Activated CD8-positive, alpha-beta memory T cell treated with anti-CD3 and anti-CD28 coated beads, Interleukin-2, amount 50 U/mL, for 4 hours (primary cell): Measurements from ENCODE around the gene FSTL4.

Experiments used
- DNase-seq: peaks from one replicate; pipeline ENCODE4 v3.0.0-alpha.2; 2020

FSTL4 gene

GRCh38 chr5:133314086-133314485 lies 298.3 kb downstream of the FSTL4 start:
- no peak for DNase-seq

- DNase-seq: no peak
These were observed 301.2 kb downstream of the FSTL4 start for GRCh38 chr5:133311176-133311575.

- no peak for DNase-seq
These were observed 302.2 kb downstream of the FSTL4 start for GRCh38 chr5:133309984-133310621.

GRCh38 chr5:133309166-133309795 lies 303.1 kb downstream of the FSTL4 start:
- DNase-seq: no peak

DNA sequence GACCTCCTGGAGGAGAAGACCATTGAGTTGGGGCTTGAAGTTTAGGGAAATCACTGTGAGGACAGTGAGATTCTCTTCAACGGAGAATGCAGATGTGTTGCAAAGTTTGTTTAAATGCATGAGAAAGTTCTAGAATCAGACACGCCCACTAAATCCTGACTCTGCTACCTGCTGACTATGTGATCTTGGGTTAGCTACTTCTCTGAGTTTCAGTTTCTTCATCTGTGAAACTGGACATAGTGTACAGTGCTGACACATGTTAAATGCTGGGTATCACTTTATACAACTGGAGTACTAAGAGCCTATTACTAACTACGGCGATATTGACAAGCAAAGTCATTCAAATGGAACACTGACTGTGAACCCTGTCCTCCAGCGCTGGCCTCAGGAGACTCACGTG lies 305.1 kb downstream of the FSTL4 start:
- no peak for DNase-seq

DNA sequence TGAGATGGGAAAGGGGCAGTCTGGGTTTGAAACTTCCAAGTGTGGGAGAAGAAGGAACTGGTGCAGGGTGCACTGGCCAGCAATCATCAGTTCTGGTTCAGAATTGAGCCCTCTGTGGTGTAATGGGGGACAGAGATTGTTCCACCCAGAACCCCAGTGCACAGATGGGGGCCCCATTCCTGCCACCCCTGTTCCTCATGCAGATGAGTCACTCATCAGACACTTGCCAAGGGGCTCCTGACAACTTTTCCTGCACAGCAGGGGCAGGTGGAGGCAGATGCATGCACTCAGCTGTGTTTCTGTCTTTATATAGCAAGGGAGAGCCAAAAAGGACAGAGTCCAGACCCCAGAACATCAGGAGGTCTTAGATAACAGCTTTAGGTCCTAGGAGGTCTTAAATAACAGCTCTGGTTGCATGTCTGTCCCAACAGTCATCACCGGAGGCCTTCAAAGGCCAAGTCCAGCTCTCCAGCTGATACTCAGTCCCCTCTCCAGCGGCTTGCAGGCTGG lies 307.6 kb downstream of the FSTL4 start:
- no peak for DNase-seq

- DNase-seq: no peak
These were observed 308.2 kb downstream of the FSTL4 start for GRCh38 chr5:133304178-133304577.

DNA sequence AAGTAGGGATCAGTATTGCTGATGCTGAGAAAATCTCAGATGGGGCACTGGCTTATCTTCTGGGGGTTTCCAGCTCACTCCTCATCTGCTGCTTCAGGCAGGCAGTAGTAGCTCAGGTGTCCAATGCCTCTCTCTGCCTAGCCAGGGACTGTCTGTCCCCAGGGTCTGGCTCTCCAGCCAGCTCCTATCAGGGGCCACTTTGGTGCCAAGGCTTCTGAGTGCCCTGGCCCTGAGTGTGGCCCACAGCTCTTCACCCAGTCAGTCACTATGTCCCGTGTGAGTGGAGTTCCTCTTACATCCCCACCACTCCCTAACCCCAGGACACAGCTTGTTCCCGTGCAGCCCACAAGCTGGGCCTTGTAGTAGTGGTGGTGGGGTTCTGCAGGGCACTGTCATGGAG lies 309.0 kb downstream of the FSTL4 start:
- no peak for DNase-seq

DNA sequence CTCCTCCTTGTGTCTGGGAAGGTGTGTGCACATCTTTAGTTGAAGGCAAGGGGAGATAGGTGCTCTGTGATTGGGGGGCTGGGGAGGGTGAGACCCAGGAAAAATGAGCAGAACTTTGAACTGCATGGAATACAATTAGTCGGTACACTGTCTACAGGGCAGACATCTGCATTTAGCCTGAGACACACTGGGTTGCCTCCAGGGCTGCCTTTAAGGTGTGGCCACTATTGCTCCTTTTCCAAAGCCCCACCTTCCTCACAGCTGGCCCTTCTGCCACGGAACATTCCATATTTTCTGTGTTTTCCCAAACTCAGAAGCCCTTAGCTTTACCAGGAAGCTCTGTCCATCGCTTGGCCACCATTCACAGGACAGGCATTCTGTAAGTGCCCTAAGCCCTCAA lies 312.6 kb downstream of the FSTL4 start:
- DNase-seq: no peak

DNA sequence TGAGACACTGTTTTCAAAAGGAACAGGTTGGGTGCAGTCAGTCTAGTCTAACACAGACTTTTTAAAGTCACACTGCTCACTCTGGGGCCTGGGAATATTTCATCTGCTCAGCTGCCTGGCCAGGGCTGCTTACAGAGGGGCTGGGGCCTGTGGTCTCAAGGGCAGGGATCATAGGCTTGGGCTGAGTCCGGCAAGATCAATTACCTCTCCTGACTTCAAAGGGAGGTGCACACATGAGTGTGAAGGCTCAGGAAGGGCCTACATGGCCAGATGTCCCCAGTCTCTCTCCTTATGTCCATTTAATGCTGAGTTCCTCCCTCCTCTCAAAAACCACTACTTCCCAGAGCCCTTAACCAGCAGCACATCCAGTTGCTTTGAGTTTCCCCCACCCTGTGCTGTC lies 313.3 kb downstream of the FSTL4 start:
- DNase-seq: no peak

- no peak for DNase-seq
These were observed 313.9 kb downstream of the FSTL4 start for GRCh38 chr5:133298447-133298846.

GRCh38 chr5:133297293-133297692 lies 315.0 kb downstream of the FSTL4 start:
- DNase-seq: no peak

DNA sequence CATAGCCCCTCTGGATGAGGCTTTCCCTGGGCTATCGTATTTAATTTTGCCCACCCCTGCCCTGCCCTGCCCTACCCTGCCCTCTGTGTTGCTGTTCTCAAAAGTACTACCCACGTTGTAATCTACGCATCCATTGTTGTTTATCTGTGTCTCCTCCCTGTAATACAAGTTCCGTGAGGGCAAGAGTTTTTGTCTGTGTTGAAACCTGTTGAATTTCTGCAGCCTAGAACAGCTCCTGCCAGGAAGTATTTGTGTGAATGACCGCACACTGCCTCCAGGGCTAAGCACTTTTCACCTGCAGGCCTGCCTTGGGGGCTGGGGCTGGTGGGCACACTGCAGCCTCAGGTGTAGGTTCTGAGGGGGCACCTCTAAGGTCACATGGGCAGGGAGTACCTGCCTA lies 315.7 kb downstream of the FSTL4 start:
- DNase-seq: no peak

DNA sequence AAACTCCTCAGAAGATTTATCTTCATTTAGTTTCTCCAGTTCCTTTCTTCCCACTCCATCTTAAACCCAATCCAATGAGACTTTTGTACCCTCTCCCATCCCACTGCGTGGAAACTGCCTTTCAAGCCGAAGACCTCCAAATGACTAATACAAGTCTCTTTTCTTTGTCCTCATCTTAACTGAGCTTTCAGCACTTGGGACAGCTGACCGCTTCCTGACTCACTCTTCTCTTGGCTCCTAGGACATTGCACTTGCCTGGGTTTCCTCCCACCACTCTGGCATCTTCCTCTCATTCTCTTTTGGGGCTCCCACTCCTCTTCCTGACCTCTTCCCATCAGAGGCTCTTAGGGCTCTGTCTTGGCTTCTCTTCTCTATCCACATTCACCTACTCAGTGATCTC lies 316.8 kb downstream of the FSTL4 start:
- no peak for DNase-seq

DNA sequence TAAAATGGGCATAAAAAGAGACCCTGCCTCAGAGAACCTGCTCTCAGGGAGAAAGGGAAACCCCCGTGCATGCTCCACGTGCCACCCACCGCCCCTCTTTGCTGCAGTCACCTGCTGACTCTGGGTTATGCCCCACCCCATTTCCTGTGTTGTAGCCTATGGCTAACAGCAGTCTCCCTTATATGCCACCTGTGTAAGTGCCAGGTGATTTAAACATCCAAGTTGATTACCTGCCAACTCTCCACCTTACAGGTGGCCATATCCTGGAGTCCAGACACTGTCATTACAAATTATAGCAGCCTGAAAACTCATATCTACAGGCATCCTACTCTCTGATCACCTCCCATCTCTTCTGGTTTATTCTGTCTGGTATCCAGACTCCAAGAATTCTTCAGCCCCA lies 318.0 kb downstream of the FSTL4 start:
- no peak for DNase-seq

GRCh38 chr5:133293960-133294359 lies 318.4 kb downstream of the FSTL4 start:
- no peak for DNase-seq

DNA sequence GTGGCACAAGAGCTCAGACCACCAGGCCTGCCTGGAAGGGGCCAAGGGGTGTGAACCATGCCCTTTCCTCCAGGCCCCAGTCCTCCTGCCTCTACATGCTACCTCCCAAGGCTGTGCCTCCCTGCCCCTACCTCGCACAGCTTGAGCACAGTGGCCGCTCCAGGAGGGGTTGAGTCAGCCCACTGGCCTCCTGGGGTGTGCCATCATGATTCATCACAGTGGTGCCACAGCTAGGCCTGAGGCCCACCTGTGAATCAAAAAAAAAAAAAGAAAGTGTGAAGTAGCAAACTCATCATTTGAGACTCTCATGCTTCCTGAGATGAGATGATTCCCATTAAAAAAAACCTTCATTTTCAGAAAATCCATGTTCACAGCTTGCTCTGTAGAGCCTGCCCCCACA lies 320.0 kb downstream of the FSTL4 start:
- no peak for DNase-seq

DNA sequence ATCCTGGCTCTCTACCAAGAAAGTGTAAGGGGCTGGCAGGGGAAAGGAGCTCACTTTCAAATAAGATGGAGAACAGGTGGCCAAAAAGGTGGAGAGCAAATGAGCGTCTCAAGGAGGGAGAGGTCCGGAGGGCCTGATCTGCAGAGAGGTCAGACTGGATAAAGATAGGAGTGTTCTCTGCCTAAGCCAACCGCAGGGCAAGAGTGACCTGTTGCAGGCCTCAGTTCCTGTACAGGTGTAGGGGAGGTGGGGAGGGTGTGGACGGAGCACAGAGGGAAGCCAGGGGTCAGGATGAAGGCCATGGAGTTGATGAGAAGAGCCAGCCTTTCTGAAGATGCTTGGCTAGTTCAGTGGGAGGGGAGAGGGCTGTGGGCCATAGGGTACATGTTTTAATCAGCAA lies 320.8 kb downstream of the FSTL4 start:
- DNase-seq: no peak

DNA sequence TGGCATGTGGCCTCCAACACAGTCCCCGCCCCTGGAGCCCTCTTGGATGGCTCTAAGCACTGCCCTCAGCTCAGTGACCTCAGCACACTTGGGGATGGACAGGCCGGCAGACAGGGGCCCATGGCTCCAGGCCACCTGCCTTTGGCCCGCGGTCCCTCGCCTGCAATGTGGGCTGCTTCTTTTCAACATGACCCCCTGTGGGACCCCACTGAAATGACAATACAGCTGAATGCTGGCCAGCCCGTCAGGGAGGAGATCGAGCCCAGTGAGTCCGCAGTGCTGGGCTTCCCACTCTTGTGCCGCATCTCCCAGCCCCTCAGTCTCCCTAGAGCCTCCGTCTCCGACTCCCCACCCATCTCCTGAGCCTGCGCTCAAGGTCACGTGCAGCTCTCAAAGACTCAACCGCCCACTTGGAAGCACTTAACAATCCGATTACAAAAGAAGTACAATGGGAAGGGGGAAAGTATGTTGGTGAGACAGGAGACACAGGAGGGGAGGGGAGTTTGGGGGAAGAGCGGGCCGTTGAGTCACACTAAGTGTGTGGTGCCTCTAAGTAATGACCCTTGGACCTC lies 321.6 kb downstream of the FSTL4 start:
- no peak for DNase-seq

DNA sequence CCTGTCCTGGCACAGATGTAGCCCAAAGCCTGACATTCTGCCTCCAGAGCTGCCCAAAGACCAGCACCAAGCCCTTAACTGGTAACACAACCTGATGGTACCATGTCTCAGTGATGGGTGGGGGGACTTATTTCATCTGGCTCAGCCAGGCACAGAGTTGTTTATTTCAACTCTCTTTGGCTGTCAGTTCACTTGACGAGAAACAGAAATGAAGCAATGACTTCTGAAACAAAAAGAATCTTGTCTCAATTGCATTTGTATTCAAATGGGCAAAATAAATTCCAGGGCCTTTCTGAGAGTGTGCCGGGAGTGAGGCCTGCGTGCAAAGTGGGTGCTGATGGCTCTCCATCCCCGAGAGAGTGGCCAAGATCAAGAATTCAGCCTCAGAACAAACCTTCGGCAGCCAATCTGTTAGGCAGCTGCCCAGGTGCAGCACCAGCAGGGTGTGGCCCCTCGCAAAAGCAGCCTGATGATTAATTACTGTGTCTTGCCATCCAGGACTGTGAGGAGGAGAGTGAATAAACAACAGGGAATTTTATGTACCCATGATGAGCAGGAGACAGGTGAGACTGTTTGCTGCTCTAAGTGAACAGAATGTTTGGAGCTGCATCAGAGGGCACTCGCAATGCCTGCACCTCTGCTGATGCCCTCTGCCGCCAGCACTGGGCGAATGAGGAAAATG lies 322.5 kb downstream of the FSTL4 start:
- DNase-seq: no peak

GRCh38 chr5:133287500-133287899 lies 324.8 kb downstream of the FSTL4 start:
- DNase-seq: peak; percentile 46

DNA sequence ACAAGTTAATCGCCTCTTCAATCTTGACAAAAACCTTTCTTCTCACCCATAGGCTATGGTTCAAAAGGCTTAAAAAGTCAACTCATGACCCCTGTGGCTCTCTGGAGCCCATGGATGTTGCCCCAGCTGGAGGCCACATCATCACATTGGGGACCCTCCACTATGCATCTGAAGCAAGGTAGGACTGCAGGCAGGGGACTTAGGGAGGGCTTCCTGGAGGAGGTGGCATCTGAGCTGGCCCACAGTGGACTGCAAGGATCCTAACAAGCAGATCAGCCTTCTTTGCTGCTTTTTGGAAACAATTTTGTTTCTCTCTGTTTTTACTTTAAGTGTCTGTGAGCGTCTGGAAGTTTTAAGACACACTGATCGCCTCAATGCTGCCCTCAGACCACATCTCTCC lies 325.9 kb downstream of the FSTL4 start:
- DNase-seq: no peak

DNA sequence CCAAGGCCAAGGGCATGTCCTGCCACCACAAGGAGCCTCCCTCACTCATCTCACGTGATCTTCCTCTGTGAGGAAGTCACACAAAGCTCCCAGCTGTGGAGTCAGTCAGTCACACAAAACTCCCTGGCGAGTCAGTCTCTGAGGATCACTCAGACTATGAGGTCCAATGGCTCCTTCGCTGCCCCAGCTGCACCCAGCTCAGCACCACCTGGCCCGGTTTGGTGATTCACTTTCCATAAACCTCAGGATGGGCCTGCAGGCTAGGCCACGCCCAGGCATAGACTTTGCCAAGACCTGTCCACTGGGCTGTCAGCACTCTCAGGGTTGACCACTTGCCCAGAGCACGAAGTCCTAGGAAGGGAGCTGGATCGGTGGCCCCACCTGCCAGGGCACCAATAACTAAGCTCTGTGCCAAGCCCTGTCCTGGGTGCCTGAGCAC lies 326.7 kb downstream of the FSTL4 start:
- DNase-seq: no peak

GRCh38 chr5:133284306-133284705 lies 328.0 kb downstream of the FSTL4 start:
- no peak for DNase-seq
